C4-2B (cell line): Measurements from ENCODE around the gene SPG11.

Experiments
- ZFX ChIP-seq: fragments of 450-650 bp; IDR thresholded peaks from 2 replicates; pipeline ENCODE4 v1.6.1; 2017
- TF ChIP-seq, protein P1 (sequence below): fragments of 450-650 bp; conservative IDR thresholded peaks from 2 replicates; pipeline ENCODE4 v1.5.1; 2017; ENCODE audit warnings: mild to moderate bottlenecking

GRCh38 chr15:44682211-44682610 lies 18.7 kb upstream of the SPG11 start:
- TF ChIP-seq, protein P1, sequence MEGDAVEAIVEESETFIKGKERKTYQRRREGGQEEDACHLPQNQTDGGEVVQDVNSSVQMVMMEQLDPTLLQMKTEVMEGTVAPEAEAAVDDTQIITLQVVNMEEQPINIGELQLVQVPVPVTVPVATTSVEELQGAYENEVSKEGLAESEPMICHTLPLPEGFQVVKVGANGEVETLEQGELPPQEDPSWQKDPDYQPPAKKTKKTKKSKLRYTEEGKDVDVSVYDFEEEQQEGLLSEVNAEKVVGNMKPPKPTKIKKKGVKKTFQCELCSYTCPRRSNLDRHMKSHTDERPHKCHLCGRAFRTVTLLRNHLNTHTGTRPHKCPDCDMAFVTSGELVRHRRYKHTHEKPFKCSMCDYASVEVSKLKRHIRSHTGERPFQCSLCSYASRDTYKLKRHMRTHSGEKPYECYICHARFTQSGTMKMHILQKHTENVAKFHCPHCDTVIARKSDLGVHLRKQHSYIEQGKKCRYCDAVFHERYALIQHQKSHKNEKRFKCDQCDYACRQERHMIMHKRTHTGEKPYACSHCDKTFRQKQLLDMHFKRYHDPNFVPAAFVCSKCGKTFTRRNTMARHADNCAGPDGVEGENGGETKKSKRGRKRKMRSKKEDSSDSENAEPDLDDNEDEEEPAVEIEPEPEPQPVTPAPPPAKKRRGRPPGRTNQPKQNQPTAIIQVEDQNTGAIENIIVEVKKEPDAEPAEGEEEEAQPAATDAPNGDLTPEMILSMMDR = no peak
- TF ChIP-seq ZFX = no peak
